Fibroblast of villous mesenchyme (primary cell): Measurements from ENCODE around the gene SPTB. TPM values are rescaled to one million over a fixed set of nuclear protein-coding genes. Genes with fewer than 3 reads are reported as not detected.

Experiments
- DNase-seq: peaks from one replicate; pipeline ENCODE4 v3.0.0-alpha.2; 2010; ENCODE audit warnings: low read depth
- H3K4me3 ChIP-seq: 2 replicates; pipeline ENCODE4 v1.5.1; 2011; ENCODE audit warnings: low read depth, mild to moderate bottlenecking, low read length
- total RNA-seq: library from RNA; depleted of rRNA; stranded (reverse); fragments of >200 nt; gene quantifications from 2 replicates; pipeline ENCODE4 v1.2.3, GENCODE V29; 2012
- TF ChIP-seq, protein P1 (sequence below): IDR thresholded peaks from 2 replicates; pipeline ENCODE4 v1.5.1; 2012; ENCODE audit warnings: low read depth, mild to moderate bottlenecking, low read length; ENCODE audit not compliant: insufficient read depth

Gene SPTB
- under 0.01 TPM in 2 replicates for total RNA-seq

DNA sequence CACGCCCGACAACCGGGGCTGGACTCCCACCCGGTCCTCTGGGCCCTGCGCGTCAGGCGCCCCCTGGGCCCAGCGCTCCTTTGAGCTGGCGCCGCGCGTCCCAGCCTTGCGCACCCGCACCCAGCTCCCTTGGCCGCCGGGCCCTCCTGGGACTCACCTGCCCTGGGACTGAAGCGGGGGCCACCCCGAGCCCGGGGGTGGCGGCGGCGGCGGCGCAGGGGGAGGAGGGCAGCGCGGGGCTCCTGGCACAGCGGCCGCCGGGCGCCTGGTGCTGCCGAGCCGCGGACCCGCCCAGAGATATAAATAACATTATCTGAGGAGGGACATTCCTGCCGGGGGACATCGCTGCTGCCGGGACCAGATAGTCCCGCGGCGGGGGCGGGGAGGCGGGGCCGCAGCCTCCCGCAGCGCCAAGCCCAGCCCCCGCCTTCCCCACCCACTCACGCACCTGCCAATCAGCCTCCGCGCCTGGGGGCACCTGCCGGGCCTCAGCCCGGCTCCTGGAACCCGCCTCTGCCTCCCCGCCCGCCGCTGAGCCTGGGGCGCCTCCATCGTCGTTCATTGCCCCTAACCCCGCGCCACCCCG is at the start of gene SPTB:
SPTB (minus strand) TSS at position 273 of the 586 bp plus-strand sequence. CDS start 56,813 bp downstream, outside the sequence.
- DNase-seq = no peak
- TF ChIP-seq, protein P1, sequence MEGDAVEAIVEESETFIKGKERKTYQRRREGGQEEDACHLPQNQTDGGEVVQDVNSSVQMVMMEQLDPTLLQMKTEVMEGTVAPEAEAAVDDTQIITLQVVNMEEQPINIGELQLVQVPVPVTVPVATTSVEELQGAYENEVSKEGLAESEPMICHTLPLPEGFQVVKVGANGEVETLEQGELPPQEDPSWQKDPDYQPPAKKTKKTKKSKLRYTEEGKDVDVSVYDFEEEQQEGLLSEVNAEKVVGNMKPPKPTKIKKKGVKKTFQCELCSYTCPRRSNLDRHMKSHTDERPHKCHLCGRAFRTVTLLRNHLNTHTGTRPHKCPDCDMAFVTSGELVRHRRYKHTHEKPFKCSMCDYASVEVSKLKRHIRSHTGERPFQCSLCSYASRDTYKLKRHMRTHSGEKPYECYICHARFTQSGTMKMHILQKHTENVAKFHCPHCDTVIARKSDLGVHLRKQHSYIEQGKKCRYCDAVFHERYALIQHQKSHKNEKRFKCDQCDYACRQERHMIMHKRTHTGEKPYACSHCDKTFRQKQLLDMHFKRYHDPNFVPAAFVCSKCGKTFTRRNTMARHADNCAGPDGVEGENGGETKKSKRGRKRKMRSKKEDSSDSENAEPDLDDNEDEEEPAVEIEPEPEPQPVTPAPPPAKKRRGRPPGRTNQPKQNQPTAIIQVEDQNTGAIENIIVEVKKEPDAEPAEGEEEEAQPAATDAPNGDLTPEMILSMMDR = no peak
- peak within 1 kb of the TSS; percentile 45 for H3K4me3 ChIP-seq

DNA sequence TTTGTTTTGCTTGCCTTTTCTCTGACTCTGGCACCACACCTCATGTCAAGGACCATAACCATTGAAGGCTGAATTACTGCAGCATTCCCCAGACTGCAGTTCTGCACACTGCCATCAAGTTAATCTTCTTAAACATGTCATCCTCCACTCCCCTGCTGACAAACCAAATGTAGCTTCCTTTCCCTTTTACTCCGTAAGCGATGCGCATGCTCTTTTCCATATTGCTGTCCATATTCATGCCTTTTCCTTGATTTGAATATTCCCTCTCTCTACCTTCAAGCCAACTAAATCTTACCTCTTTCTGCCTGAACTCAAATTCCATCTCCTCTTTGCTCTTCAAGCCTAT is 49.3 kb upstream of the SPTB start:
- TF ChIP-seq, protein P1 = no peak
- no peak overlapping the region for H3K4me3 ChIP-seq
- DNase-seq = no peak

DNA sequence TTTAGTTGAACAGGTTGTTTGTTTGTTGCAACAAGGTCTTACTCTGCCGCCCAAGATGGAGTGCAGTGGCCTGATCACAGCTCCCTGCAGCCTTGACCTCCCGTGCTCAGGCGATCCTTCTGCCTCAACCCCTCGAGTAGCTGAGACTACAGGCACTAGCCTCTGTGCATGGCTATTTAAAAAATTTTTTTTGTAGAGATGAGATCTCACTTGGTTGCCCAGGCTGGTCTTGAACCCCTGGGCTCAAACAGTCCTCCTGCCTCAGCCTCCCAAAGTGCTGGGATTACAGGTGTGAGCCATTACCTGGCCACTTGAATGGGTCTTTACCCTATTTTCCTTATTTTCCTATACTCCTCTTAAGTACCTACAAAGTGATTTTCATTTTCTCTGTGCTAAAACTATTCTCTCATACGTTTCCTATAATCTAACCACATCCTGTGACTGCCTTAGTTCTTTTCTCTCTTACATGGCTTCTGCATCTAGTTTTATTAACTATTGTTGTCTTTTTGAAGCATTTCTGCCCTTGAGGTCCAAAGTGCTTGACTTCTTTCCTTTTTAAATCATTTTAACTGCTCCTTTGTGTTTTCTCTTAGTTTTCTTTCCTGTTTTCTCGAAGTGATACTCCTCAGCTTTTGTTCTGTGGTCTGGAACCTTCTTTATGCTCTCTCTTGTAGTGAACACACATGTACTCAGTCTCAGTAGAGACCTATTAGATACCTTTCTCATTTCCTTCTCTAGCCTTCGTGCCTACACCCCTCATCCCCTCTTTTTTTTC is 48.7 kb upstream of the SPTB start:
- TF ChIP-seq, protein P1 = no peak
- no peak for DNase-seq
- no peak overlapping the region for H3K4me3 ChIP-seq

DNA sequence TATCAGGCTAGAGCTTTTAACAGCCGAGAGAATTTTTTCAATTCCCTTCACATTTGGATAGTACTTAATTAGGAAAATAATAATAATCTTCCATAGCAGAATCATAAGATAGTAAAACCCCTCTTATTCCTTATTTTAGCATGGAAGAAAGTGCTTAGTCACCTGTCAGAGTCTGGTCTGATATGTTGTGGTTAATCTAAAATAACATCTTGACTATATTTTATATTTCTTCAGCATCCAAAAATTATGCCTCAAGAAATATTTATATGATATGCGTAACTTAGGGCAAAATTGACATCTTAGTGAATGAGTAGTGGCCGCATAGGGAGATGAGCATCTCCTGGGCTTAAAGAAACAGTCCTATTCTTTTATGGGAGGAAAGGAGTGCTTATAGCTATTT is 47.3 kb upstream of the SPTB start:
- no peak for DNase-seq
- H3K4me3 ChIP-seq = no peak overlapping the region
- TF ChIP-seq, protein P1 = no peak

DNA sequence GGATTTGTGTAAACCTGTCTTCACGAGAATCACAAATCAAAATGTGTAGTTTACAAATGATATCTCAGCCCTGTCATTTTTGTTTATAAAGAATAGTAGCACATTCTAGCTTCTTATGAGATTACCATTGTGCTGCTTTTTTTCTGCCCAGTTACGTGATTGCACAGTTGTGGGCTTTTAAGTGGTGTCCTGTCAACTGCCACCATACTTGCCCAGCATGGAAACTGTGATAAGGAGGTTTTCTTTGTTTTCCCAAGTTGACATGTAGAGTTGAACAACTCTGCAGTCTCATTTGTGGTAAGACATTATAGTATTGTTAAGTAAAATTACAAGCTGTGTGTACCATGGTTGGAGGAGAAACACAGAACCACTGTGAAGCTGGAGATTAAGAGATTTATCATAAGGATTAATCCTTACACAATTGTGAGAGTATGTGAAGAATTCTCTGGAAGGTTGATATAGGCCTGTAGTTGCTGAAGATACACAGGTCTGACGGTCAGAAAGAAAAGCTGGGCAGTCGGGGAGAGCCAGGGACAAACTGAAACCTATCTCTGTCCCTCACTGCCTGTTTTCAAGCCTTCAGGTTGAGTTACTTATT is 46.8 kb upstream of the SPTB start:
- no peak overlapping the region for H3K4me3 ChIP-seq
- TF ChIP-seq, protein P1 = no peak
- DNase-seq = no peak

DNA sequence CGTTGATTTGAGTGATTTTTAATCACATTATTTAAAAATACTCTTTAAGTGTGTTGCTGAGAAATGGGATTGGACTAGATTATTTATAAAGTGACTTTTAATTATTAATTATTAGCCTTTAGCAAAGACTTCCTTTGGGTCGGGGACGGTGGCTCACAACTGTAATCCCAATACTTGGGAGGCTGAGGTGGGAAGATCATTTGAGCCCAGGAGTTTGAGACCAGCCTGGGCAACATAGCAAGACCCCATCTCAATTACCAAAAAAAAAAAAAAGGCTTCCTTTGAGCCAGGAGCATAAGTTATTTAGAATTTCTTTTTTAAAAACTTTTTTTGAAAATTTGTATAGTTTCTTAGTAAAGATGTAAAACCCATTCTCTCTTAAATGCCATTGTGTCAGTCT is 43.3 kb upstream of the SPTB start:
- DNase-seq = no peak
- TF ChIP-seq, protein P1 = no peak
- H3K4me3 ChIP-seq = no peak overlapping the region
